PC-9 (cell line): Measurements from ENCODE around the gene ATP7B.

Experiments used
- EZH2 ChIP-seq: fragments of 200-600 bp; sonication (generic); IDR thresholded peaks from 2 replicates; pipeline ENCODE4 v1.8.0; 2017; ENCODE audit warnings: antibody characterized with exemption, low read depth
- TF ChIP-seq, protein P1 (sequence below): fragments of 200-600 bp; sonication (generic); conservative IDR thresholded peaks from 2 replicates; pipeline ENCODE4 v1.6.1; 2017; ENCODE audit warnings: mixed run types, antibody characterized with exemption, mild to moderate bottlenecking, moderate library complexity

- TF ChIP-seq, protein P1, sequence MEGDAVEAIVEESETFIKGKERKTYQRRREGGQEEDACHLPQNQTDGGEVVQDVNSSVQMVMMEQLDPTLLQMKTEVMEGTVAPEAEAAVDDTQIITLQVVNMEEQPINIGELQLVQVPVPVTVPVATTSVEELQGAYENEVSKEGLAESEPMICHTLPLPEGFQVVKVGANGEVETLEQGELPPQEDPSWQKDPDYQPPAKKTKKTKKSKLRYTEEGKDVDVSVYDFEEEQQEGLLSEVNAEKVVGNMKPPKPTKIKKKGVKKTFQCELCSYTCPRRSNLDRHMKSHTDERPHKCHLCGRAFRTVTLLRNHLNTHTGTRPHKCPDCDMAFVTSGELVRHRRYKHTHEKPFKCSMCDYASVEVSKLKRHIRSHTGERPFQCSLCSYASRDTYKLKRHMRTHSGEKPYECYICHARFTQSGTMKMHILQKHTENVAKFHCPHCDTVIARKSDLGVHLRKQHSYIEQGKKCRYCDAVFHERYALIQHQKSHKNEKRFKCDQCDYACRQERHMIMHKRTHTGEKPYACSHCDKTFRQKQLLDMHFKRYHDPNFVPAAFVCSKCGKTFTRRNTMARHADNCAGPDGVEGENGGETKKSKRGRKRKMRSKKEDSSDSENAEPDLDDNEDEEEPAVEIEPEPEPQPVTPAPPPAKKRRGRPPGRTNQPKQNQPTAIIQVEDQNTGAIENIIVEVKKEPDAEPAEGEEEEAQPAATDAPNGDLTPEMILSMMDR, result no peak
- no peak for TF ChIP-seq EZH2
Observed at GRCh38 chr13:51912091-51912490, 99.2 kb downstream of the ATP7B start.
